ENCODE data around the gene SCYGR8.

The SCYGR8 gene

GRCh38 chr2:227745594-227745993 is at the start of gene SCYGR8:
TSS of gene SCYGR8 (plus strand) at chr2:227745894. CDS start at chr2:227745894, 0 bp downstream.
- ATAC-seq (ENCODE audit: insufficient read depth, low read depth) (no peak), DNase-seq (no peak)
- Histone ChIP-seq H3K9ac (ENCODE audit: low read depth, low read length) (no peak within 1 kb of the TSS), H3K27me3 (ENCODE audit: insufficient read depth, low read length, poor library complexity) (no peaks in the 10 kb centered on the region), H4K20me1 (ENCODE audit: insufficient read depth, low read length) (no peaks in the 10 kb centered on the region), H3K79me2 (ENCODE audit: insufficient read depth, low read length) (no peaks in the 10 kb centered on the region), H2AFZ (ENCODE audit: low read depth, low read length) (no peak within 1 kb of the TSS), H3K4me2 (ENCODE audit: insufficient read depth, low read length) (no peak within 1 kb of the TSS), H3K36me3 (ENCODE audit: insufficient read depth, low read length) (no peaks in the 10 kb centered on the region), H3K4me3 (ENCODE audit: low read depth in 1 of 2, low read length in 2 of 2) (no peak within 1 kb of the TSS), H3K27ac (ENCODE audit: low read length) (no peak within 1 kb of the TSS), H3K4me1 (ENCODE audit: insufficient read depth, low read length) (no peaks in the 10 kb centered on the region), H3K9me3 (ENCODE audit: insufficient read depth, low read length, severe bottlenecking) (no peaks in the 10 kb centered on the region)
- TF ChIP-seq EZH2 (IDR thresholded peaks at IDR 0.05; ENCODE audit: borderline replicate concordance, low read depth, low read length, severe bottlenecking), result no peak
- TF ChIP-seq CTCF (IDR thresholded peaks at IDR 0.05; ENCODE audit: borderline replicate concordance, extremely low read depth, low read length, poor library complexity, severe bottlenecking), result no peak

- Histone ChIP-seq H3K36me3 (ENCODE audit: insufficient read depth, low read length) (no peaks in the 10 kb centered on the region), H3K9me3 (ENCODE audit: insufficient read depth, low read length, severe bottlenecking) (no peaks in the 10 kb centered on the region)
Measured at GRCh38 chr2:227696990-227697679, 48.6 kb upstream of the SCYGR8 start.

GRCh38 chr2:227701556-227701955 is 44.1 kb upstream of the SCYGR8 start:
- no peak overlapping the region for H3K4me3 ChIP-seq (ENCODE audit: low read depth in 1 of 2, low read length in 2 of 2)
- H3K9me3 ChIP-seq (ENCODE audit: insufficient read depth, low read length, severe bottlenecking), result no peaks in the 10 kb centered on the region
- H3K36me3 ChIP-seq (ENCODE audit: insufficient read depth, low read length), result no peaks in the 10 kb centered on the region
- ATAC-seq (ENCODE audit: insufficient read depth, low read depth), result no peak
- H2AFZ ChIP-seq (ENCODE audit: low read depth, low read length), result no peak overlapping the region
- no peaks in the 10 kb centered on the region for H3K79me2 ChIP-seq (ENCODE audit: insufficient read depth, low read length)
- H3K27ac ChIP-seq (ENCODE audit: low read length), result no peak overlapping the region
- H3K4me2 ChIP-seq (ENCODE audit: insufficient read depth, low read length), result no peak overlapping the region
- no peaks in the 10 kb centered on the region for H3K4me1 ChIP-seq (ENCODE audit: insufficient read depth, low read length)
- DNase-seq, result no peak
- H3K9ac ChIP-seq (ENCODE audit: low read depth, low read length), result no peak overlapping the region
- H4K20me1 ChIP-seq (ENCODE audit: insufficient read depth, low read length), result no peaks in the 10 kb centered on the region
- no peak for TF ChIP-seq CTCF (IDR thresholded peaks at IDR 0.05; ENCODE audit: borderline replicate concordance, extremely low read depth, low read length, poor library complexity, severe bottlenecking)
- TF ChIP-seq EZH2 (IDR thresholded peaks at IDR 0.05; ENCODE audit: borderline replicate concordance, low read depth, low read length, severe bottlenecking), result no peak
- H3K27me3 ChIP-seq (ENCODE audit: insufficient read depth, low read length, poor library complexity), result no peaks in the 10 kb centered on the region

More at GRCh38 chr2:227696990-227697679, 48.6 kb upstream of the SCYGR8 start:
- H3K79me2 ChIP-seq (ENCODE audit: insufficient read depth, low read length), result no peaks in the 10 kb centered on the region
- H3K27me3 ChIP-seq (ENCODE audit: insufficient read depth, low read length, poor library complexity), result no peaks in the 10 kb centered on the region
- H3K27ac ChIP-seq (ENCODE audit: low read length), result no peak overlapping the region
- H3K4me2 ChIP-seq (ENCODE audit: insufficient read depth, low read length), result no peak overlapping the region
- DNase-seq (no peak), ATAC-seq (ENCODE audit: insufficient read depth, low read depth) (no peak)
- H3K9ac ChIP-seq (ENCODE audit: low read depth, low read length), result no peak overlapping the region
- TF ChIP-seq EZH2 (IDR thresholded peaks at IDR 0.05; ENCODE audit: borderline replicate concordance, low read depth, low read length, severe bottlenecking) (no peak), CTCF (IDR thresholded peaks at IDR 0.05; ENCODE audit: borderline replicate concordance, extremely low read depth, low read length, poor library complexity, severe bottlenecking) (no peak)
- H3K4me1 ChIP-seq (ENCODE audit: insufficient read depth, low read length), result no peaks in the 10 kb centered on the region
- H3K4me3 ChIP-seq (ENCODE audit: low read depth in 1 of 2, low read length in 2 of 2), result no peak overlapping the region
- no peak overlapping the region for H2AFZ ChIP-seq (ENCODE audit: low read depth, low read length)
- no peaks in the 10 kb centered on the region for H4K20me1 ChIP-seq (ENCODE audit: insufficient read depth, low read length)
